OCI-LY3 (cell line): ENCODE results near the gene LRCH1.

Experiments used
- EZH2phosphoT487 ChIP-seq: fragments of 200-600 bp; shearing (Covaris generic); IDR thresholded peaks from 2 replicates; pipeline ENCODE4 v1.6.1; 2018; ENCODE audit warnings: antibody characterized with exemption, mixed run types, low read depth
- TF ChIP-seq, protein P1 (sequence below): fragments of 200-600, 300-600 bp; sonication (generic); IDR thresholded peaks from 2 replicates; pipeline ENCODE4 v1.5.1; 2014; ENCODE audit warnings: antibody characterized with exemption, low read length, low read depth

DNA sequence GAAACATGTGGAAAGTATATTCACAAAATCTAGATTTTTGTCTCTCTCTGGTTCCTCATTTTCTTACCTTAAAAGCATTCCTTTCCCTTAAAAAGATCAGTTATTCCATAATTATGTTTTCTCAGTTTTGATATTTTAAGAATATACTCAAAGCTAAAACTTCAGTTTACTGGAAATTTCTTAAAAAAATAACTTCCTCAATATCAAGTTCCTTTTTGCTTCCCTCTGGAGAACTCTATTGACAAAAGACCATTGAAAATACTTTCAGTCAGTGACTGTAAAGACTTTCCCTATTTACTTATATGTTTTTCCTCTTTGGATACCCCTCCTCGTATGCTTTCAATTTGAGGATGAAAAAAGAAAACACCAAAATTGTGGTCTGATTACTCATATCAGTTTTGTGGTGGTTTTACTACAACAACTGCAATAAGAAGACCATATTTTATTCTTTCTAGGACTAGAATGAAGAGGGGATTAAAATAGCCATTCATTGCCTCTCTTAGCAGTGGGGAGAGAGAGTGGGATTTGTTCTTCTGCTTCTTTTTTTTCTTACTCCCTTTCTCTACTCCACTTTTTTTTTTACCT, 130.8 kb downstream of the LRCH1 start:
- TF ChIP-seq, protein P1, sequence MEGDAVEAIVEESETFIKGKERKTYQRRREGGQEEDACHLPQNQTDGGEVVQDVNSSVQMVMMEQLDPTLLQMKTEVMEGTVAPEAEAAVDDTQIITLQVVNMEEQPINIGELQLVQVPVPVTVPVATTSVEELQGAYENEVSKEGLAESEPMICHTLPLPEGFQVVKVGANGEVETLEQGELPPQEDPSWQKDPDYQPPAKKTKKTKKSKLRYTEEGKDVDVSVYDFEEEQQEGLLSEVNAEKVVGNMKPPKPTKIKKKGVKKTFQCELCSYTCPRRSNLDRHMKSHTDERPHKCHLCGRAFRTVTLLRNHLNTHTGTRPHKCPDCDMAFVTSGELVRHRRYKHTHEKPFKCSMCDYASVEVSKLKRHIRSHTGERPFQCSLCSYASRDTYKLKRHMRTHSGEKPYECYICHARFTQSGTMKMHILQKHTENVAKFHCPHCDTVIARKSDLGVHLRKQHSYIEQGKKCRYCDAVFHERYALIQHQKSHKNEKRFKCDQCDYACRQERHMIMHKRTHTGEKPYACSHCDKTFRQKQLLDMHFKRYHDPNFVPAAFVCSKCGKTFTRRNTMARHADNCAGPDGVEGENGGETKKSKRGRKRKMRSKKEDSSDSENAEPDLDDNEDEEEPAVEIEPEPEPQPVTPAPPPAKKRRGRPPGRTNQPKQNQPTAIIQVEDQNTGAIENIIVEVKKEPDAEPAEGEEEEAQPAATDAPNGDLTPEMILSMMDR: no peak
- TF ChIP-seq EZH2phosphoT487: no peak
